Posterior vena cava (tissue), 2 donors: Measurements from ENCODE around the gene GLT1D1. TPM values are rescaled to one million over a fixed set of nuclear protein-coding genes. Genes with fewer than 3 reads are reported as not detected.
"Not testable (repeated sequence)": the region's sequence is repeated elsewhere in the genome, so short reads cannot be mapped to it uniquely, and the experiment has no call there.

Source experiments
- DNase-seq: peaks from one replicate; pipeline ENCODE4 v3.0.0-alpha.2; 2020; ENCODE audit warnings: low spot score
- intact Hi-C, 2 donors: fragments of 100-400 bp; cut with DNase I; formaldehyde crosslinking; loops; one replicate each; pipeline versions ENCODE4 v1.14.1 to v1.14.2; 2022 to 2023
- total RNA-seq, 2 donors: library from RNA; stranded (reverse); fragmentation: NEBNext Ultra II Directional; extraction: Animal tissue kit (Norgen Biotek cat#: 25700); gene quantifications; one replicate each; pipeline ENCODE4 v1.2.1, GENCODE V29; 2021
- donor health status: DM: yes; HTN: yes; CAD: no.
- donor health status: DM: yes; HTN: yes; CAD: no.

Gene GLT1D1
- total RNA-seq, 2 donors from 2014 or later = 0.67 to 1.9 TPM

DNA sequence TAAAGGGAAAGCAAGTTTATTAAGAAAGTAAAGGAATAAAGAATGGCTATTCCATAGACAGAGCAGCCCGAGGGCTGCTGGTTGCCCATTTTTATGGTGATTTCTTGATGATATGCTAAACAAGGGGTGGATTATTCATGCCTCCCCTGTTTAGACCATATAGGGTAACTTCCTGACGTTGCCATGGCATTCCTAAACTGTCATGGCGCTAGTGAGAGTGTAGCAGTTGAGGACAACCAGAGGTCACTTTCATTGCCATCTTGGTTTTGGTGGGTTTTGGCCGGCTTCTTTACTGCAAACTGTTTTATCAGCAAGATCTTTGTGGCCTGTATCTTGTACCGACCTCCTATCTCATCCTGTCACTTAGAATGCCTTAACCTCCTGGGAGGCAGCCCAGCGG, 3.5 kb upstream of the GLT1D1 start:
- intact Hi-C loops = not testable (repeated sequence)
- peak; percentile 13 for DNase-seq

DNA sequence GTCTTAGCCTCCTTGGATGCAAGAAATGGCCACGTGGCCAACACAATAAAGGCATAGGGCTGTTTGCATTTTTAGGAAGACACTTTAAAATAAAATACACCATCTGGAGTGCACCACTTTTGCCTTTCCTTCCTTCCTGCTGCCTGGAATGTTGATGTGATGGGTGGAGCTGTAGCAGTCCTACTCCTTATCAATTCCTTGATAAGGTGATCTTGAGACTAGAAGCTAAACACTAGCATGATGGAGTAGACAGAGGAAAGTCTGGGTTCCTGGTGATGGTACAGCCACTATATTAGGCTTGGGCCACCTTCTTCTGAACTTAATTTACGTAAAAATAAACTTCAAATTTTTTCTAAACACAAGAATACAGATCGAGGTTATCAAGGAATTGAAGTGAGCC, 2.9 kb upstream of the GLT1D1 start:
- DNase-seq = no peak
- intact Hi-C loops = no loop called here

- DNase-seq, intact Hi-C loops: not testable (repeated sequence)
Measured at GRCh38 chr12:128851429-128851828, 1.8 kb upstream of the GLT1D1 start.

DNA sequence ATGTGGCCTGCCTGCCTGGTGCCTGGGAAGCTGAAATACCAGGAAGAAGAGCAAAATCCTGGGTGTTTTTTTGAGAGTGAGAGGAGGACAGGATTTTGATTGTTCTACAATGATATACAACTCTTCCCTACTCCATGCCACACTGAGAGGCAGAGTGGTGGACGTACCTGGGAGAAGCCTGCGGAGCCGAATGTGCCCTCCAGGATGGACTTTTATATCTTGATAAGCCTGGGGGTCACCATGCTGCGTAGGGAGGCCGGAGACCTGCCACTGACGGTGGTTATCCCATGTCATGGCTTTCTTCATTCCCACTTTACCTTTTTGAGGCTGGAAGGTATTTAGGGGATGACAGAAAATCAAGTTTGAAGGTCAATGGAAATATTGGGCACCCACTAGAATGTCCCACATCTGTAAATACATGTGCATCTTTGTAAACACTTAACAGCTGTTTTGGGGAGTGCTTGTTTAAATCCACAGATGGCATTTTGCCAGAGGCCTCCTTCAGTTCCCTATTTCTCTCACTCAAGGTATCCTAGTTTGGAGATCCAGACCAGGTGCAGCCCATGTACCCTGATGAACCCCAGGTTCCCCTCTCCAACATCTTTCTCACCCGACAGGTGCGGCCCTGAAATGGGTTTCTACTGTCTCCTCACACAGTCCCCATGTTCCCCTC, 1.1 kb upstream of the GLT1D1 start:
- peak; percentile 56 for DNase-seq

DNA sequence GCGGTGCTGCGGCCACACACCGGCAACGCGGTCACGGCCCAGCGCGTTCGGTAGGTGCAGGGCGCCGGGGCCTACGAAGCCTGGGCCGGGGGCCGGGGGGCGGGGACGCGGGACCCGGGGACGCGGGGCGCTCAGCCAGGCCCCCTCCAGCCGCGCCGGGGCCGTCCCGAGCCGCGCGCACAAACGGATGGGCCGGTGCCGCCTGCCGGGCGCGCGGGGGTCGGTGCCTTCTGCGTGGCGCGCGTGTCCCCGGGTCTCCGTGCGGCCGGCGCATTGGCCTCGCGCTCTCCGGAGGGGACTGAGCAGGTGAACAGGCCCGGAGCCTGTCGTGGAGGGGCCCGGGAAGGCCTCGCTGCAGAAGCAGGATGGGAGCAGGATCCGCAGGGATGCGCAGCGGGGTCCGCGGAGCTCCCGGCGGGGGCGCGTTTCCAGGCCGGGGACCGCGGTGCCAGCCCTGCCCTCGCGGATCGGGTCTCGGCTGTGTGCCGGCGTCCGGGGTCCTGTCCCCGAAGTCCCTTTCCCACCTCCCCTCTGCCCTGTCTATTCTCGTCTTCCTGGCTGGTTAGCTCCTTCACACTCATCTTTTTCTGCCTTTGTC, 421 bp downstream of the GLT1D1 start:
- intact Hi-C loops = no loop called here
- DNase-seq = peak; percentile 77

More for the DNA sequence above, 1.1 kb upstream of the GLT1D1 start:
- intact Hi-C loops = no loop called here

DNA sequence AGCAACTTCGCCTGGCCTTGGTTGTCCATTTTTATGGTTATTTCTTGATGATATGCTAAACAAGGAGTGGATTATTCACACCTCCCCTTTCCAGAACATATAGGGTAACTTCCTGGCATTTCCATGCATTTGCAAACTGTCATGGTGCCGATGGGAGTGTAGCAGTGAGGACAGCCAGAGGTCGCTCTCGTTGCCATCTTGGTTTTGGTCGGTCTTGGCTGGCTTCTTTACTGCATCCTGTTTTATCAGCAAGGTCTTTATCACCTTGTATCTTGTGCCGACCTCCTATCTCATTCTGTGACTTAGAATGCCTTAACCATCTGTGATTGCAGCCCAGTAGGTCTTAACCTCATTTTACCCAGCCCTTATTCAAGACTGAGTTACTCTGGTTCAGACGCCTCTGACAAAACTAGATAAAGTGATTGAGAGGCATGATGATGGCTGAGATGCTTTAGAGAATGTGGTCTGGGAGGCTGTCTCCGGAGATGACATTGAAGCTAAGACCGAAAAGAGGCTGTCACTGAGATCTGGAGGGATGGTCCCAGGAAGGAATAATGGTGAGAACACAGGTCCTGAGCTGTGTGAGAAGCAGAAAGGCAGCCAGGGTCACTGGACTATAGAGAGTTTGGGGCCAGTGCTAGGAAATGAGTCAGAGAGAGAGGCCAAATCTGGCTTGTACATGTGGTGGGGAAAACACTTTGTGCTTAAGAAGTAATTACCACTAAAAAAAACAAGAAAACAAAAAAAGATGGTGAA, 2.9 kb downstream of the GLT1D1 start:
- intact Hi-C loops = no loop called here
- no peak for DNase-seq

DNA sequence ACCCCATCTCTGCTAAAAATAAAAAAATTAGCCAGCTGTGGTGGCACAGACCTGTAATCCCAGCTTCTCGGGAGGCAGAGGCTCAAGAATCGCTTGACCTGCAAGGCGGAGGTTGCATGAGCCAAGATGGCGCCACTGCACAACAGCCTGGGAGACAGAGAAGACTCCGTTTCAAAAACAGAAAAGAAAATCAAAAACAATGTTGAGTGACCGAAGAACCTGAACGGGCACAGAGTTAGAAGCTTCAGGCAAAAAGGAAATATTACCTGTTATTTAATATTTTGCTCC, 3.5 kb downstream of the GLT1D1 start:
- intact Hi-C loops = no loop called here
- no peak for DNase-seq

- DNase-seq = no peak
Measured at GRCh38 chr12:128857133-128857763, 4.0 kb downstream of the GLT1D1 start.

DNA sequence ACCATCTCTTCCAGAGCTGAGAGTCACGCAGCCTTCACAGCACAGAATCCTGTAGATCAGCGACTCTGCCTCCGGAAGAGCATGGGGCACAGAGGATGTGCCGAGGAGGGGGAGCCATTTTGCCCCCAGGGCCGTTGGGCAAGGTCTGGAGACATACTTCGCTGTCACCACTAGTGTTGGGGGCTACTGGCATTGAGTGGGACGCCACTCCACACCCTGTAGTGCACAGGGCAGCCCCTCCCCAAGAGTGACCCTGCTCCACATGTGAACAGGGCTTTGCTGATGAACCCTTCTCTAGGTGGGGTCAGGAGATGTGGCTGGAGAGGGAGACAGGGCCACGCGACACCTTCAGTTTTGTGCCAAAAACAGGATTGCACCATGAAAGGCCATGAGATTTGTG, 6.0 kb downstream of the GLT1D1 start:
- no peak for DNase-seq
- intact Hi-C loops = no loop called here

More at GRCh38 chr12:128857133-128857763, 4.0 kb downstream of the GLT1D1 start:
- intact Hi-C loops = no loop called here

- no peak for DNase-seq
- intact Hi-C loops = no loop called here
Measured at GRCh38 chr12:128861226-128862016, 8.1 kb downstream of the GLT1D1 start.

DNA sequence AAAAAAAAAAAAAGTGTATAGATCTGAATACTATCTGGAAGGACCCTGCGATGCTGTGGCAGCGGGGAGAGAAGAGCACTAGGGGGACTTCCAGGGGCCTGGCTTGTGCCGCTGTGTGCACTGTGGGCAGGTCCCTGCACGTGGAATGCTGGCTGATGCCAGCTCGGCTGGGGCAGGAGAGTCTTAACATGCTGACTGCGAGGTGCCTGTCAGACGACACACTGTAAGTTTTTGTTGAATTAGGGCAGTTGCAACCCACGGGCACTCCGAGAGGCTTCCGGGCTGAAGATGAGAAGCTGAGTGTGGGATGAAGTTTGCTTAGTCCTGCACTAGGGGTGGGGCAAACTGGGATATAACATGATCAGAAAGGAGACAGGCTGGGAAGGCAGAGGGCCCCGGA, 10.7 kb downstream of the GLT1D1 start:
- DNase-seq = peak; percentile 64
- intact Hi-C loops = no loop called here

DNA sequence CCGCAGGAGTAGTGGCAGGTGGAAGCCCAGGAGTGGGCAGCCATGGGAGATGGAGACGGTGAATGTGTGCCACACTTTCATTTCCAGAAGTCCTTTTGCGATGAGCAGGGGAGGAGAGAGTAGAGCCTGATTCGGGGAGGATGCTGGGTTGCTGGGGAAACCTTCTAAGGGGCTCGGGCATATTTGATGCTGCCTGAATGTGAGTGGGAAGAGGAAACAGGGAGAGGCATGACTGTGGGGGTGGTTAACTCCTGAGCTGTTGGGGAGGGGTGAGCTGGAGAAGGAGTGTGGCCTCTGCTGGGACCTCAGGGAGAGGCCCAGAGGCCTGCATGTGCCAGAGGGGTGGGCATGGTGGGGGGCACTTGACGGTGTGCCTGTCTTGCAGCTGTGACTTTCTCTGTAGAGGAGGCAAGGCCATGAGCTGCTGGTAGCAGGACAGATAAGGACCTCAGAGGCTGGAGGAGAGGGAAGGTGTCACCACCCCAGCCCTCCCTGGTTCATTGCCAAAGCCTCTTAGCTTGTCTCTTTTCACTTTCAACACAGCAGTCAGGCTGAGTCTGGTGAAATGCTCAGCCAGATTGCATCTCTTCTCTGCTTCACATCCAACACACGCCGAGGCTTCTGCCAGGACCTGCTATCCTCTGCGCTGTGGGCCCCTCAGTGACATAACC, 11.4 kb downstream of the GLT1D1 start:
- intact Hi-C loops = no loop called here
- peak; percentile 58 for DNase-seq

DNA sequence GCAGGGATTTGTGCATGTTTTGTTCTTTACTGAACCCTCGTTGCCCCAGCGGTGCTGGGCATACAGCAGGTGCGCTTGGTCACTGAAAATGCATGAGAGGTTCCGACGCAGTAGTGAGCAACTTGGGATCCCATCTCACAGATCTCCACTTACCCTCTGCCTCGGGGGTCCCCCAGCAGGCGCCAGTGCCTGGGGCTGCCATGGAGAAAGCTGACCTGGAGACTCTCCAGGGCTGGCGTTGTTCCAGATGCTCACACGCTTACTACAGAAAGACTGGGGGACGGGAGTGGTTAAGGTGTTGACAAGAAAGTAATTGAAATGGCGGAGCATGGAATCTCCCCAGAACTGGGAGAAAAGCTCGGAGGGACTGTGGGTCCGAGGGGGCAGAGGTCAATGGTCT, 14.2 kb downstream of the GLT1D1 start:
- peak; percentile 77 for DNase-seq
- intact Hi-C loops = no loop called here

DNA sequence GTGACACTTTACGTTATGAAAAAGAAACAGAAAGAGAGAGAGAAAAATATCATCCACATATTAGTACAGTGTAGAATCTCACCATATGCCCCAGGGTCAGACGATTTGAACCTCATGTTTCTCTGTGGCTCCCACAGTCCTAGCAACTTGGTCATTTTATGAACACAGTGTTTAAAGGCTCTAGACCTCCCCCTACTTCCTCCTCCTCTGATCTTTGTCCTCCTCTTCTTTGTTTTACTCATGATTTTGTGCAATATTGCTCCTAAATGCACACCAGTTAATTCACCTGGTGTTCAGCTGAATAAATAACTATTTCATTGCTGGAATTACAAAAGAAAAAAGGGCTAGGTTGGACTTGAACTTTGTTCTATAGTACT, 18.2 kb downstream of the GLT1D1 start:
- DNase-seq = no peak
- intact Hi-C loops = no loop called here

GRCh38 chr12:128872303-128872702, 19.0 kb downstream of the GLT1D1 start:
- intact Hi-C loops = no loop called here
- no peak for DNase-seq

- DNase-seq = no peak
- intact Hi-C loops = no loop called here
Measured at GRCh38 chr12:128876559-128876958, 23.3 kb downstream of the GLT1D1 start.

DNA sequence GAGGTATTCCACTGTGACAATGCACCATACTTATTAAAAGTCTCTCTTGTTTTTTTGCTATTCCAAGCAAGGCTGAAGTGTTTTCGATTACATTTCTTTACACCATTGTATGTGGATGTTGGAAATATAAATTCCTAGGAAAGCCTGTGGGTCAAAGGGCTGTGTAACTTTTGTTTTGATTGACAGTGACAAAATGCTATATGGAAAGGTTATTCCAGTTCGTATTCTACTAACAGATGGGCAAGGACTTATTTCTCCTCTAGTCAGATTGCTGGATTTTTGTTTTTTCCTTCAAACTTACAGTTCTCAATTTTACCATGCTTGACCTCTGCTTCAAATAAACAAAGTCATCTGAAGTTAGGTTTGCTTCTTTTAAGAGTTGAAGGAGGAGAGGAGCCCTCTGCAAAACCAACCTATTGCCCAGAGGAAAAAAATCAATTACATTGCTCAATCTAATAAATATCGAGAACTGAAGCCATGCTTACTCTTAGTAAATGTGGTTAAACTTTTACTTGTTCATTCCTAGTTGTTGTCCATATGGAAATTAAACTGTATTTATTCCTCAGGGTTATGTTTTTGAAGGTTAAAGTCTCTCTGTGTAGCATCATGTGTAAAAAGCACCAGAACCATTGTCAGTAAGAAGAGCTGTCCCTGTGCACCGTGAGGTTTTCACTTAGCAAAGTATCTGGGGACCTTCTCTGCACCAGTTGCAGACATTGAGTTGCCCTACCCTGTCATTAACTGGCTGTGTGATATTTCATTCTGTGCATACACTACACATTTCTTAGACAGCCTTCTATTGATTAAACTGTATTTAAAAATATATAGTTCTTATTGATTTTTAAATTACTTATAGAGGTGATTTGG, 26.9 kb downstream of the GLT1D1 start:
- intact Hi-C loops = no loop called here
- DNase-seq = no peak

- intact Hi-C loops = no loop called here
- no peak for DNase-seq
Measured at GRCh38 chr12:128891856-128892255, 38.6 kb downstream of the GLT1D1 start.
